Measurements from ENCODE around the gene PPP4R3B.
A peak's percentile ranks its signal among the peaks of the same experiment; 100 is the strongest.

PPP4R3B gene

GRCh38 chr2:55511508-55512124 is 105.8 kb downstream of the PPP4R3B start:
- DNase-seq (ENCODE audit: low spot score) = peak; percentile 41

GRCh38 chr2:55502590-55503141 is 114.8 kb downstream of the PPP4R3B start:
- DNase-seq (ENCODE audit: low spot score) = no peak

- no peak for DNase-seq (ENCODE audit: low spot score)
These were observed 117.4 kb downstream of the PPP4R3B start for GRCh38 chr2:55500025-55500424.

GRCh38 chr2:55498582-55498981 is 118.8 kb downstream of the PPP4R3B start:
- DNase-seq (ENCODE audit: low spot score) = no peak
